Measurements from ENCODE around the gene LGI1. TPM values are rescaled to one million over a fixed set of nuclear protein-coding genes. Genes with fewer than 3 reads are reported as not detected.

LGI1 gene
- total and polyA plus RNA-seq, 2 of the 8 experiments (the other 6 are each of a cell fraction or from before 2014, with no cell fraction given) = 0.15 TPM; not detected in 1

- TF ChIP-seq CHD7 (IDR thresholded peaks at IDR 0.05; ENCODE audit: insufficient replicate concordance, low read length) (no peak), TCF12 (IDR thresholded peaks at IDR 0.05; ENCODE audit: low read depth, low read length) (no peak)
Observed at GRCh38 chr10:93777092-93777491, 19.4 kb downstream of the LGI1 start (continued).
